ENCODE data around the gene DNTTIP2.

DNA sequence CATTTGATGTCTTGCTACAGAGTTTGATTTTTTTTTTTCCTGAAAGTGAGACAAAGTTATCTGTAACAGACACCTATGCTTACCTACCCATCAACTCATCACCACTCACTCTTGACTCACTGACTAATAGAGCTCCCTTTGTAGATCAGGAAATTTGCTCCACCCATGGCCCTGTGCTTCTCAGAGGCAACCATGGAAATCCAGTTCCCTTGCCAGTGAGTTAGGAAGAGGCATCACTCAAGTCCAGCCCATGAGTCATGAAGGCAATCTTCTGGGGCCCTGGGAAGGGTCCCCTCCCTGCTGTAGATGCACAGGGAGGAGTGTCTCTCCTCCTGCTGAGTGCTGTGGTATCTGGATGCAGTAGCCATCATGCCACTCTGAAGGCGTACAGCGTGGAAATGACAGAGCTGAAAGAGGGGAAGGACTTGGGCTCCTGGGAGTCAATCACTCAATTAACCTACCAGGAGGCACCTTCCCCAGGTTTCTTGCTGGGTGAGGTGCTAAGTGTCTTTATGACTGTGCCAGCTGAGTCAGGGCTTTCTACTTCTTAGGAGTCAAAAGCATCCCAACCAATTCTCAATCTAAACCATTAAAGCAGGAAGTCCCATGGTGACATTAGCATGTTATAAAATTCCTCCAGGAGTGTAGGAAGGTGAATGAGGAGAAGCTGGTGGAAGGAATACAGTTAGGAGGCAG is 56.1 kb downstream of the DNTTIP2 start:
- no peak for TF ChIP-seq EZH2 (IDR thresholded peaks at IDR 0.05; ENCODE audit: insufficient read depth, low read length)
- TF ChIP-seq, protein P1, sequence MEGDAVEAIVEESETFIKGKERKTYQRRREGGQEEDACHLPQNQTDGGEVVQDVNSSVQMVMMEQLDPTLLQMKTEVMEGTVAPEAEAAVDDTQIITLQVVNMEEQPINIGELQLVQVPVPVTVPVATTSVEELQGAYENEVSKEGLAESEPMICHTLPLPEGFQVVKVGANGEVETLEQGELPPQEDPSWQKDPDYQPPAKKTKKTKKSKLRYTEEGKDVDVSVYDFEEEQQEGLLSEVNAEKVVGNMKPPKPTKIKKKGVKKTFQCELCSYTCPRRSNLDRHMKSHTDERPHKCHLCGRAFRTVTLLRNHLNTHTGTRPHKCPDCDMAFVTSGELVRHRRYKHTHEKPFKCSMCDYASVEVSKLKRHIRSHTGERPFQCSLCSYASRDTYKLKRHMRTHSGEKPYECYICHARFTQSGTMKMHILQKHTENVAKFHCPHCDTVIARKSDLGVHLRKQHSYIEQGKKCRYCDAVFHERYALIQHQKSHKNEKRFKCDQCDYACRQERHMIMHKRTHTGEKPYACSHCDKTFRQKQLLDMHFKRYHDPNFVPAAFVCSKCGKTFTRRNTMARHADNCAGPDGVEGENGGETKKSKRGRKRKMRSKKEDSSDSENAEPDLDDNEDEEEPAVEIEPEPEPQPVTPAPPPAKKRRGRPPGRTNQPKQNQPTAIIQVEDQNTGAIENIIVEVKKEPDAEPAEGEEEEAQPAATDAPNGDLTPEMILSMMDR (IDR thresholded peaks at IDR 0.05; ENCODE audit: insufficient read depth, low read depth, low read length), result no peak
